HK-2 (cell line): ENCODE data around the gene HOXB4.
A peak's percentile ranks its signal among the peaks of the same experiment; 100 is the strongest.

Experiments used
- DNase-seq: peaks from one replicate; pipeline ENCODE4 v3.0.0-alpha.2; 2018; ENCODE audit not compliant: unreplicated experiment

HOXB4 gene

DNA sequence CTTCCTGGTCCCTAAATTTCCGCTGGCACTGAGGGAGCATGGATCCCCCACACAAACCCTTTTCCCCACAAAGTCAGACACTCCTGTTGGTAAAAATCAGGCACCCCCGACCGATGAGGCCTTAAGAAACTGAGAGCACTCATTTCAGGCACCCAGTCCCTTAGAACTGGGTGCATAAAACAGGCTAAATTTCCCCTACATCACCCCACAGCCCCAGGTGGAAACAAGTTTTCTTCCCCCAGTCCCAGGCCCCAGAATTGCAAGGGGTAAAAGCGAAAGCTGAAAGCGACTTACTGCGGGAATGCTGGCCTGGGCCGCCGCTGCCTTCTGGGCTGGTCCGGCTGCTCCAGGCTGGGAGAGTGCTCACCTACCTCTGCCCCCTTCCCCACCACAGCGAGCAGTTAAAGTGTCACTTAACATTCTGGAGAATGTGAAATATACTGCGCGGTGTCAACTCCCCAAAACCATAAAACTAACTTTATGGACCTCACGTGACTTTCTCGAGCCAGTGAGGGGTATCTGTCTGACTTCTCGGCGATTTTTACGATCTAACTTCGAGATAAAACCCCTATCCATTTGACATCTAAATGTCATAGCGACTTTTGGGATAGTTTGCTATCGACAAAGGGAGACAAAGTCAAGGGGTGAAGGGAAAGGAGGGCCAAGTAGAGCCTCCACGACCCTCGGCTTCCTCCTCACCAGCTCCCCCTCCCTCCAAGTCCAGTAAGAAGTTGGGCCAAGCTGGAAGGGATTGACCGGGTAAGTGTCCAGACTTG lies 11.9 kb upstream of the HOXB4 start, which contains the start of gene HOXB3:
TSS of gene HOXB3 (minus strand) at position 411 of the 776 bp plus-strand sequence. CDS start 37,767 bp downstream, outside the sequence.
- DNase-seq: no peak

DNA sequence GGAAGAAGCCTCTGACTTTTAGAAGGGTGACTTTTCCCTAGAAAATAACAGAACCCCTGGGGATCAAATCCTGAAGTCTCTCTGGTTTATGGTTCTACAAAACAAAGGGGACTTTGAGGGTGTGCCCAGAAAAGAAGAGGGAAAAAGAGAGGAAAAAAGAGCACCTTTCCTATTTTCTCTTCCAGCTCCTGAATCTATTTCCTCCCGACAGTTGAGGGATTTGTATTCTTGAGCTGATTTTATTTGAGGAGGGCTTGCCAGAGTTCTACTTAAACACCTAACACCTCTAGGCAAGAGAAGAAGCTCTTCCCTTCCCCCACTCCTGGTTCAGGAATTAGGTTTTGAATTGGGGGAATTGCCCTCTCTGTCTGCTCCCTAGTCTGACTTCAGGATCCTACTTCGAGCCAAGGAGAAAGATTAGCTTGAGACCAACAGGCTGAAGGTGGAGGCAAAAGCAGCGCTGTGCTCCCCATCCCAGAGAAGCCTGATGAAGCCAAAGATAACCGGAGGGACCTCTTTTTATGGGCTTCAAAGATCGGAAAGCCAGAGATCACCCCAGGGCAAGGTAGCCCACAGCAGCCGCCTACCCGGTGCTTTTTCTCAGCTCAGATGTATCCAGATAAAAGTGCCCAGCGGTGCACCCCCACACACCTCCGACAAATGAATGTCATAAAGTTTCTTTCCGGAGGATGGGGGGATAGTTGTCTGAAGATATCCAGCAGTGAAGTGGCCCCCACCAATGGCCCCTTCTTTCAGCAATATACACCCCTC lies 11.1 kb upstream of the HOXB4 start:
- DNase-seq: no peak

DNA sequence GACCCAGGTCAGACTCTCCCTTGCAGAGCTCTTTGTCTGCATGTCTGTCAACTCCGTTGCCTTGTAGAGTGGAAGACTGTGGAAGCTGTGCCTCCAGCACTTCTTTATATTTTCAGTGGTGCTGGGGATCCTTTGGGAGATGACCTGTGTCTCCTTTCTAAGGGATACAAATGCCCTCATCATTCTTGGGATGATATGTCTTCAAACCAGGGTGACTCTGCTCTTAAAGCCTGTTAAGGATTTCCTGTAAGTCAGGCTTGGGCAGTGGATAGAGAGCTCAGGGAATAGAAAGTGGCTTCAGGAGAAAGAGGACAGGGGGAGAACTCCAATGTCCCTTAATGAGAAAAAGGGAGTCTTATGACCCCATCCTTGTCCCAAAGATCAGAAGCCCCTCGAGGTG lies 10.4 kb upstream of the HOXB4 start:
- no peak for DNase-seq

DNA sequence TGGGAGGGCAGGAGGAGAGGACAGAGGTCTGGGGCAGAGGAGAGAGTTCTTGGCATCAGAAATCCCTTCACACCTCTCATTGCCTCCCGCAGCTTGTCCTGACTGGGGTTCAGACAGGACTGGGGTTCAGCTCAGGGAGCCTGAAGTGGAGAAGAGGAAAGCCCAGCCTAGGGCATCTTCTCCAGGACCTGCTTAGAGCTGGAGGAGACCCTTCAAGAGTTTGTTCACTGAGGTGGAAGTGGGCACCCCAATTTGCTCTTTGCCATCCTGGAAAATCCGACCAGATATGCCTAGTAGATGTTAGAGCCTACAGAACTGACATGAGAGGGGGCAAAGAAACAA lies 9.9 kb upstream of the HOXB4 start:
- no peak for DNase-seq

DNA sequence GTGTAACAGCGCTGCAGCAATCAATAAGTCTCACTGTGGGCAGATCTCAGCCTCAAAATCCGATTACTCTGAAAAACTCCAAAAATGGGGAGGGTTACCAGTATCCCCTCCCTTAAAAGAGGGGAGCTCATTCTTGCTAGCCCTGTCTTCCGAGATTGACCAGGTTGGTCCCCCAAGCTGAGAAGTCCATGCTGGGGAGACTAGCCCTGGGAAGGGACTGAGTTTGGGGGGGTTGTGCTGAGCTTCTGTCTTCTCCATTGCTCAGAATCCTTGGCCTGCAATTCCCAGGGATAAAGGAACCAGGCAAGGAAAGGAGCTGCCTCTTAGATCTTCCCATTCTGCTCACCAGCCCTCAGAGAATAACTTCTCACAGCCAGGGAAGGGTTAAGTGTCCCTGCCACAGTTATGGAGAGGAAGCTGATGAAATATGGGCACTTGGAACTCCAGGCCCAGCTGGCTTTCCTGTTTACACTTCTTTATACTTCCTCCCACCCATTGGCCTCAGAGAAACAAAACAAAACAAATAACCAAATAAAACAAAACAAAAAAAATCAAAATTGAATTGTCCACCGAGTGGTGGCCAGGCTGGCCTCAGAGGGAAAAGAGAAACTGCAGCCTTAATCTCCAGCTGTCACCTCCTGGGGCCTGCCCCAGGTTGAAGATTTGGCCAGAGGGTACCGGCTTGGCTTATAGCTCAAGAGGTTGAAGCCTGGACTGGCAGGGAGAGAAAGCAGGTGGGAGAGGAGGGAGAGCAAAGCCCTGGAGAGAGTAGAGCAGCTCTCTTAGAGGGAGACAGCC lies 9.3 kb upstream of the HOXB4 start:
- DNase-seq: no peak

DNA sequence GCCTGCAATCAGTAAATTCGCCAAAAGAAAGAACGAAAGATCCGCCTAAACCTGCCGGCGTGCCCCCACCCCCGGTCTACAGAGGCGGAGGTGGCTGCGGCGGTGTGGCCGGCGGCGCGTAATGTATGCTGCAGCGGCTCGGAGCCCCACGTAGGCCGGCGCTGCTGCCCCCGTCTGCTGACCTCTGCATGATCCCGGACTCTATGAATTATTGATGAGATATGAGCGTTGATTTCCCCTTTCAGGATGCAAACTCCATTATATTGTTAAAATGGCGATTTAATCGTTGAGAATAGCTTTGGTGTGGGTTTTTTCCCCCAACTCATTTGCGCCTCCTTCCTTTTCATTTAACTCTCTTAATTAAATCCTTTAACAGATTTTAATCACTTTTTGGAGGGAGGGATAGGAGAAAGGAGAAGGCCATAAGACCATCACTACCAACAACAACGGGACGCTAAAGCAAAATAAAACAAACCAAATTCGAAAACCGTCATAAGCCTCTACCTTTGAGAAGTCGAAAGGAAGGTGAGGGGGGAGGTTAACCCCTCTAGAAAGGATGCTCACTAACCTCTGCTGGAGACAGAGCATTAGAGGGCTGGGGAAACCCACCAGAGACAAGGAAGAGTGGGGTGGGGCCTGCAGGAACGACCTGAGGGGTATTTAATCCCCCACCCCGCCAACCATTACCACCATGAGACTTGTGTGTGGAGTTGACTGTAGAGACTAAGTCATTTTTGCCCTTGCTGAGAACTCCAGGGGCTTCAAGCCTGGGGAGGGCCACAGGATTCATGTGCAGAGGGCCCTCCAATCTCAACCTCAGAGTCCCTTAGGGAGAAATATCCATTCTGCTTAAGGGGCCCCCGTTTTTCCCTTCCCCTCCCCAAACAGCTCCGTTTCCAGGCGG lies 8.5 kb upstream of the HOXB4 start:
- no peak for DNase-seq

DNA sequence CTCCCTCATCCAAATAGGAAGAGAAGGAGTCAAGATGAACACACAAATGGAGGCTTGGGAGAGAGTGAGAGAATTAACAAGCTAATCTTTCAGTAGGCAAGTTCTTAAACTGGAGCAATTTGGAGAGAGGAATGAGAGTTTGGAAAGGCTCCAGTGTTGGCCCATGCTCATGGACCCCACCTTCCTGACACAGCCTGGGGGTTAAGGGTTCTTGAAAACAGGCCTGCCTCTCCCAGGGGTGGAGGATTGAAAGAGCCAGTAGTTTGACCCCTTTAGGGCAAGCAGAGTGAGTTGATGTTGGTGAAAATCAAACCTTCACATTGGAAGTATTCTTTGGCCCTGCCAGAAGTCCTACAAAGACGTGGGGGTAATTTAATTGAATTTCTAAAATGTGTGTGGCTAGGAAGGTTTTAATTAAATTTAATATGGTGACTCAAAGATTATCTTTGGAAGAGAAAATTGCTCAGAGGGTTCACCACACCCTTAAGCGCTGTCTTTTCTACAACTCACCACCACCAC lies 6.1 kb upstream of the HOXB4 start:
- no peak for DNase-seq

DNA sequence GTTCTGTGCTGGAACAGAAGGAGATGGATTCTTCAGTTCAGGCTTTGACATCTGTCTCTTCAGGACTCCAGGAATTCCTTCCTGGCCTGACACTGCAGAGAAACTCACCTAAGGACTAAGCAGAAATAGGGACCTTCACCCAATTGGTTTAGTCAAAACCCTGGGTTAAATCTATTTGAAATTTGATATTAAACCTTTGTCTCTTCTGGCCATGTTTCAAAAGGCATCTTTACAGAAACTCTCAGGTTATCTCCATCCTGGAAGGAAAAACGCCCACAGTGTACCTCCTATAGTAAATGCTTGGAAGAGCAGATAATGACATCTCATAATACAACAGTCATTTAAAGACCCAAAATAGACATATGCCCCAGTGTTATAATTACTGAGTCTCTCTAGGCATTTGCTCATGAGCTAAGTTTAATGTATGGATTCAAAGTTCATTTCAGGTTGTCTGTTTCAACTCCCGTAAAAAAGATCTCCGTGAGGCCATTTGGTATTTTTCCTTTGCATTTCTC lies 5.6 kb upstream of the HOXB4 start:
- DNase-seq: no peak

DNA sequence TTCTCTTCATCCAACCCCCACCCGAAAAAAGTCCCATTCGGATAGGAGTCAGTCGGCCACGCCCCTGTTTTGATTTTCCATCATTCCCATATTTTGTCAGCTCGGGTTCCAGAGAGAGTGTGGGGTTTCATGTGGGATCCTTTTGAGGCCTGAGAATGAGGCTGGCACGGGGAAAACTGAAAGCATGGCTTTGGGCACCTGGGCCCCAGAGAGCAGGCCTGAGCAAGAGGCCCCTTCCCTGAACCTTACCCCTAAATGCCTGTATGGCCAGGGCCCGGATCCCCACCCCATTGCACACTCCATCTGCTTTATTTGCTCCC lies 4.6 kb upstream of the HOXB4 start:
- no peak for DNase-seq

DNA sequence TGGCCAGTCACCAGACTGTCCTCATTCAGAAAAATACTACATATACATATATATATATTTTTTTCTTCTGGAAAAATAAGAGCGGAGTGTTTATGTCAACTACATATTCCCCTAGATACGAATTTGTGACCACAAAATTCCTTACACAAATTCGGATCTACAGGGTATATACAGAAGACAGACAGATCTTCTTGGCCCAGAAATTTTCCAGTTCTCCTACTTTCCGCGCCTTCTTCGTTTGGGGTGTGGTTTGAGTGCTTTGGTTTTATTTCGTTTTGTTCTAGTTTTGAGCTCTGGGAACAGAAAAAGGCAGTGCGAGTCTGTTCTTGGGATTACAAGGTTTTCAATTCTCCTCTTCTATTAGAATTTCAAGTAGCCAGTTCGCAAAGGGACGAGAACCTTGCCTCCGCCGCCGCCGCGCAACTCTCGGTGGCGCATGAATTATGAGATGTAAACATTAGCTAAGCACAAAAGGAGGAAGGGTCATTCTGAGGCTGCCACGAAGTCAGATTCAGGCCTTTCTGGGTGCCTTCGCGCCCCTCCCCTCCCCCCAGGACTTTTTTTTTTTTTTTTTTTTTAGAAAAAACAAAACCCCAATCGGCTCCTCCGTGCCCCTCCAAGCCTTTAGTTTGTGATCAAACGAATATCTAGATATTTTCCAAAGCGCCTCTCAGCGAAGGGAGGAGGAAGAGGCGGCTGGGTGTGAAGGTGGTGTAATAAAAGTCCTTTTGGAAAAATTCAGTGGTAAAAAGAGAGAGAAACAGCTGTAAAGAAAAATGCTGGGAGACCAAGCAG lies 1.8 kb upstream of the HOXB4 start:
- no peak for DNase-seq

DNA sequence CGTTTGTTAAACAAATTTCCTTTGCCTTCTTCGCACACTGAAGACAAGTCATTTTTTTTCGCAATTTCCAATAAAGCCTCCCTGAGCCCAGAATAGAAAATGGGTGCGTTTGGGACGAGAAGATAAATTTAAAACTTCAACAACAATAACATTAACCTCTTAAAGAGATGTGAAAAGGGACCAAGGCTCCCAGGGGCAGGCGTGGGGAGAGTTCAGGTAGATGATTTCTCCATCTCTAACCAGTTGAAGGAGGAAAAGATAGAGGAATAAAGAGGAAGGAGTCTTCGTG lies 1.3 kb upstream of the HOXB4 start:
- DNase-seq: no peak

DNA sequence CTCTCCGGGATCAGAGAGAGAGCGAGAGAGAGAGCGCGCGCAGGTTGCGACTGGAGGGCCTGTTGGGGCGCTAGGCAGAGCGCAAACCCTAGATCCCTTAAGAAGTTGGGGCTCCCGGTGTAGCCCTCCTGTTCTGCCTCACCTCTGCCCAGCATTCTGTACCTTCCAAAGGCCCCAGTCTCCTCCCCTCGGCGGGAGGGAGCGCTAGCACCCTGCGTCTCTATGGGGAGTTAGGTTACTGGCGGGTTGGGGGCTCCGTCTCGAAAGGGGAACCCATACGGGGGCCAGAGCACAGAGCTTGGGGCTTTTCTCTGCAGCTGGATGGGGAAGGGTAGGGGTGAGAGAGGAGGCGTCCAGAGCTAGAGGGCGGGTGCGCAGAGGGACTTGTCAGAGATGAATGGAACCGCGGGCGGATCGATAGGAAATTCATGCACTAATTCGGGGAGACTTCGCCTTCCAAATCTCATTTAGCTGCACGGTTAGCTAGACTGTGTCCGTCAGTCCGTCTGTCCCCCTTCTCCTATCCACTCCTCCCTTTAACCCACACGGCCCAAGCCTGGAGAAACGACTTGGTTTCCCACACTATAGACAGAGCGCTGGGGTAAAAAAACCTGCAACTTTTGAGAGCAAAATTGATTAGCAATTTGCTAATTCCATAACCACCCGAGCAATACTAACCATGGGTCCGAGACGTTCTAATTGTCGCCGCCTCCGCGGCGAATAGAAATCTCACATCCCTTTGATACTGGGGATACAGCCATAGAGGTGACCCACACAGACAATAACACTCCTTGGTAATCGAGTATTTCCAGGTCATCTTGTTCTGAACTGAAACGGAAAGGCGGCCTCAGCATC lies 693 bp upstream of the HOXB4 start:
- DNase-seq: no peak

DNA sequence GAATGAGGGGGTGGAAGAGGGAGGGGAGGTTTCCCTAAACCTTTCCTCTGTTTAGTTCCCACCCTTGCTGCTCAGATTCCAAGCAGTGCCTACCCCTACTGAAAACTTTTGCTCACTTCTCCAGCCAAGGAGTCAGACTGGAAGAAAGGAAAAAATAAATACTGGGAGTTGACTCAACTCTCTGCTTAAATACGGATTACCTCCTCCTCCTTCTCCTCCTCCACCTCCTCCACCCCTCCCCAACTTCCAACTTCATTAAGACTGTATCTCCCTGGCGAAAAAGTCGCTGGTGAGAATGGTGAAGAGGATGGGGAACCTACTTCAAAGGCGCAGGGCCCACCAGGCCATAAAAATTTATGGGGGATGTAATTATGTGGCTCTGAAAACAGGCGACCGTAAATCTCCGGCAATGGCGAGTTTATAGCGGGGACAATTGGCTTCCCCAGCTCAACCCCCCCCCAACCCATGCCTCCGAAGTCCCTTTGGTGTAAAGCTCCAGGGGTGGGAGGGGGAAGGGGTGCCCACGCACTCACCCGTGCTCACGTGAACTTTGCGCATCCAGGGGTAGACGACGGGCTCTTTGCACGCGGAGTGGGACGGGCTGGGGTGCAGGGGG lies 712 bp downstream of the HOXB4 start:
- DNase-seq: peak; percentile 25

DNA sequence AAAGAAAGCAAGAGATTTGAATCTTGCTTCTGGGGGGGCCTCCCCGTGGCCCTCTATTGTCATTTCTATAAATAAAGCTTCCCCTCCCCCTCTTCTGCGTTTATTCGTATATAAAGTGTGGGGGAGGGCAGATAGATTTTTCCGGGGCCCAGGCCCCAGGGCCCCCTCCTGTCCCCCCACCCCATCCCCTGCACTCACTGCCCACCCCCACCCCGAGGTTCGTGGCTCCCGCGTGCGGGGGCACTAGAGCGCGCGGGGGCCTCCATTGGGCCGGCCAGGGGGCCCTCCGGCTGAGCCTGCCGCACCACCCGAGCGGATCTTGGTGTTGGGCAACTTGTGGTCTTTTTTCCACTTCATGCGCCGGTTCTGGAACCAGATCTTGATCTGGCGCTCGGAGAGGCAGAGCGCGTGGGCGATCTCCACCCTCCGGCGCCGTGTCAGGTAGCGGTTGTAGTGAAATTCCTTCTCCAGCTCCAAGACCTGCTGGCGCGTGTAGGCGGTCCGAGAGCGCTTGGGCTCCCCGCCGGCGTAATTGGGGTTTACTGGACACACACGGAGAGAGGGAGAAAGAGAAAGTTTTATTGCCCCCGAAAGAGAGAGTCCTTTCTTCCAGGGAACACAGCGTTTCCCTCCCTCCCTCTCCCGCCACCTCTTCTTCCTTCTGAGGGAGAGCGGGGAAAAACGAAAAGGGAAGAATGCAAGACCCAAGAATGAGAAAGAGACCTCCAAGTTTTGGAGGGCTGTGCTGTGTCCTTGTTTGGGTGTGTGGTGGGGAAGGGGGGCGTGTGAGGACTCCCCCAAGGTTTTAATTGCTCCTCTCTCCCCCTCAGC lies 1.5 kb downstream of the HOXB4 start:
- DNase-seq: peak; percentile 68

DNA sequence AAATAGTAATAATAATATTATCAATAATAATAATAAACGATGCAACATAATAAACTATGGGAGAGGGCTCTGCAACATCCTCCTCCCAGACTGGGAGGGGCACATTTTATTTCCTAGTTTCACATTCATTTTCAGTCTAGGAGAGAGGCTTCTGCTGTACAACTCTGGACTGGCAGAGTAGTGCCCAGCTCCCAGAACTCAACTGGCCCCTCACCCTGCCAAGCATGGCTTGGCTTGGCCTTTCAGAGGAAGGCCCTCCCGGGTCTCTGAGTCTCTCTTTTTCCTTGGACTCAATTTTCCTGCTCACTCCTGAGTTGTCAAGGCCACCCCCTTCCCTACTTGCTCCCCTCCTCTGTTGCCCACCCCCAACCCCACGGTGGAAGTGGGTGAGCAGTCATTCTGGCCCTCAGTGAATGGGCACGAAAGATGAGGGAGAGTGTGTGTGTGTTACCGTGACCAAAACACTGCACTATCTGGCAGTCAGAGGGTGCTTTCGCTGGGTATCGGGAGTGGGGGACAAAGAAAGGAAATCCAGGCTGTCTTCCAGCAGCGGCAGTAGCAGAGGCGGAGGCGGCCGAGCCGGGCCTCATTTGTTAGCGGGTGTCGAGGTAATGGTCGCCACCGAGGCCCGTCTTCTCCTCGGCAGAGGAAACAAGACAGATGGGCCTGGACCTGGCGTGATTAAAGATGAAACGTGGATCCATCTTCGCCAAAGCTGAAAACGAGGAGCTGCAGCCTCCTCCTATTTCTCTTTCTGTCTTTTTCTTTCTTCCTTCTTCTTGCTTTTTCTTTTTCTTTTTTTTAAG lies 2.3 kb downstream of the HOXB4 start:
- DNase-seq: no peak

DNA sequence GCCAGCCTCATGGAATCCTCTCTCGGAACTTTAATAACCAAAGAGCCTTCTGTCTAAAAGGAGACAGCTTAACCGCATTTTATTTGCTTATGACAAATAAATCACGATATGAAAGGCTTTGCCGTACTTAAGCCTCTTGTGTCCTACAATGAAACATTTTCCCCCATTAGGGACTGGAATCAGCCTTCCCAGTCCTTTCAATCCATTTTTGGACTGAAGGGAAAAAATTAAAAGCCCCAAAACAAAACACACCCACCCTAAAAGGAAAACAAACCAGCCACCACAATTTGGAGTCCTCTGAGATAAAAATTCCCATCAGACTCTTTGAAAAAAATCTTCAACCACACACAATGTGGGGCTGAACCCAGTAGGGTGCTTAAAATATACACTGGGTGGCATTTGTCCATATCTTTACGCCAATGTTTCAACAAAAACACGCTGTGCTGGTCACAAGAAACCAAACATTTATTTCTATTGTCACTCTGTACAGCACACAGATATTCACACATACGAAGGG lies 3.0 kb downstream of the HOXB4 start:
- no peak for DNase-seq

DNA sequence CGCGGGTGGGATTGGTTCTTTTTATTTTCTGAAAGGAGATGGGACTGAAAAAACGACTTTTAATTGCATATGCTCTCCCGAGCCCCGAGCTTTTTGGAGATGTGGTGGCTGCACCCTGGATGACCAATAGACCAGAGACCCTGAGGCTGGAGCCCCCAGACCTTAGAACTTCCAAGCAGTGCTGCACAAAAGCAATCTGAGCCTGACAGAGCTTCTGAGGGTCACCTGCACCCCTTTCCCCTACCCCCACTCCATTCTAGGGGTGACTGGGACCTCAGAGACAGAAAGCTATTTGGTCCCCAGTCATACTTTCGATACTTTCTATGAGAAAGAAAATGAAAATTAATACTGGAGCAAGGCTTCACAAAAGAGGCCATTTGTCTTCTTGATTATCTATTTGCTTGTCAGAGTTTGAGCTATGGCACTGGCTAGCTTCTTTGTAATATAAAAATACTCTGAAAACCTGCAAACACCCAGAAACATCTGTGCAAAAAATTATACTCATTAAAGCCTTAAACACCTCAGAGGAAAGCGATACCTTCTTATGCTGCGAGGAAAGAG lies 3.6 kb downstream of the HOXB4 start:
- DNase-seq: no peak
